ENCODE data around the gene PEG3.

The PEG3 gene

GRCh38 chr19:56832352-56832928, 8.1 kb downstream of the PEG3 start:
- no peak overlapping the region for H3K27ac ChIP-seq
- TF ChIP-seq, protein P1, sequence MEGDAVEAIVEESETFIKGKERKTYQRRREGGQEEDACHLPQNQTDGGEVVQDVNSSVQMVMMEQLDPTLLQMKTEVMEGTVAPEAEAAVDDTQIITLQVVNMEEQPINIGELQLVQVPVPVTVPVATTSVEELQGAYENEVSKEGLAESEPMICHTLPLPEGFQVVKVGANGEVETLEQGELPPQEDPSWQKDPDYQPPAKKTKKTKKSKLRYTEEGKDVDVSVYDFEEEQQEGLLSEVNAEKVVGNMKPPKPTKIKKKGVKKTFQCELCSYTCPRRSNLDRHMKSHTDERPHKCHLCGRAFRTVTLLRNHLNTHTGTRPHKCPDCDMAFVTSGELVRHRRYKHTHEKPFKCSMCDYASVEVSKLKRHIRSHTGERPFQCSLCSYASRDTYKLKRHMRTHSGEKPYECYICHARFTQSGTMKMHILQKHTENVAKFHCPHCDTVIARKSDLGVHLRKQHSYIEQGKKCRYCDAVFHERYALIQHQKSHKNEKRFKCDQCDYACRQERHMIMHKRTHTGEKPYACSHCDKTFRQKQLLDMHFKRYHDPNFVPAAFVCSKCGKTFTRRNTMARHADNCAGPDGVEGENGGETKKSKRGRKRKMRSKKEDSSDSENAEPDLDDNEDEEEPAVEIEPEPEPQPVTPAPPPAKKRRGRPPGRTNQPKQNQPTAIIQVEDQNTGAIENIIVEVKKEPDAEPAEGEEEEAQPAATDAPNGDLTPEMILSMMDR (IDR thresholded peaks at IDR 0.05), result no peak
- no peak for TF ChIP-seq ZFX (IDR thresholded peaks at IDR 0.05; ENCODE audit: borderline replicate concordance)

- TF ChIP-seq, protein P1 (IDR thresholded peaks at IDR 0.05), result no peak
- TF ChIP-seq ZFX (IDR thresholded peaks at IDR 0.05; ENCODE audit: borderline replicate concordance), result no peak
Measured at GRCh38 chr19:56831255-56831654, 9.3 kb downstream of the PEG3 start.

DNA sequence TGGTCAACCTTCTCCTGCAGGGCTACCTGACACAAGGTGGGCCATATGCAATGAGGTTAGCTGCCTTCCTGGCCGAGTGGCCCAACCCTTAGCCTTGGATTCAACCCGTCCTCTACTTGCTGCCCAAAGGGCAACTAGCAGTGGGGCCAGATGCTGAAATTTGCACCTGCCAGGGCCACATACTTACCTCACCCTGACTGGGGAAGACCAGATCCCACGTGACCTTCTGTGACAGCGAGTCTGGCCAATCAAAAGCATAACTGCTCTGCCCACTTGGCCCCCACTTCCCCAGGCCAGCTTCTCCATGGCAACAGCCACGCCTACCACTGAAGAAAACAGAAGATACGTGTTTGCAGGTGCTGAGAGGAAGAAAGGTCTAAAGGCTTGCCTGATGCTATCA, 10.9 kb downstream of the PEG3 start:
- H3K27ac ChIP-seq, result no peak overlapping the region
- no peak for TF ChIP-seq ZFX (IDR thresholded peaks at IDR 0.05; ENCODE audit: borderline replicate concordance)
- TF ChIP-seq, protein P1 (IDR thresholded peaks at IDR 0.05), result no peak

More at GRCh38 chr19:56831255-56831654, 9.3 kb downstream of the PEG3 start:
- no peak overlapping the region for H3K27ac ChIP-seq

DNA sequence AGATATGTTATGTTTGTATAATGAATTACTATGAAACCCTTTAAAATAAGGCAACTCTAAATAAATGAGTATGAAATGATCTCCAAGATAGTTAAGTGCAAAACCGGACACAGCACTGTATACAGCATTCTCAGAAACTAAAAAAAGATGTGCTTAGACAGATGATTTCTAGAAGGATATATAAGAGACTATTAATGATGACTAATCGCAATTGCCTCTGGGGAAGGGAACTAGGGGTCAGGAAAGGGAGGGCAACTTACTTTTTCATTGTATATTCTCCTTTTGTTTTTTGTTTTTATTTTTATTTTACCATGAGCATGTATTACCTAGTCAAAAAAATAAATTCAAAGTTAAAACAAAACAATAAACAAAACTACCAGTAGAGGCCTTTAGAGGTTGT, 12.8 kb downstream of the PEG3 start:
- H3K27ac ChIP-seq, result no peak overlapping the region
- TF ChIP-seq ZFX (IDR thresholded peaks at IDR 0.05; ENCODE audit: borderline replicate concordance), result no peak
- TF ChIP-seq, protein P1 (IDR thresholded peaks at IDR 0.05), result no peak

GRCh38 chr19:56823956-56824355, 16.6 kb downstream of the PEG3 start:
- TF ChIP-seq ZFX (IDR thresholded peaks at IDR 0.05; ENCODE audit: borderline replicate concordance), result no peak
- TF ChIP-seq, protein P1 (IDR thresholded peaks at IDR 0.05), result no peak
- no peak overlapping the region for H3K27ac ChIP-seq

- TF ChIP-seq, protein P1 (IDR thresholded peaks at IDR 0.05), result no peak
- no peak for TF ChIP-seq ZFX (IDR thresholded peaks at IDR 0.05; ENCODE audit: borderline replicate concordance)
- H3K27ac ChIP-seq, result no peak overlapping the region
Measured at GRCh38 chr19:56823417-56823816, 17.1 kb downstream of the PEG3 start.

GRCh38 chr19:56822755-56823154, 17.8 kb downstream of the PEG3 start:
- H3K27ac ChIP-seq, result no peak overlapping the region
- TF ChIP-seq ZFX (IDR thresholded peaks at IDR 0.05; ENCODE audit: borderline replicate concordance), result no peak
- TF ChIP-seq, protein P1 (IDR thresholded peaks at IDR 0.05), result no peak

All from 22Rv1 (cell line).